Natural killer cell treated with Interleukin-12 subunit alpha and Interleukin-12 subunit beta and Interleukin-15 and Interleukin-18, amount 100 ng/mL, for 72 hours (primary cell): Measurements from ENCODE around the gene KCNAB1. TPM values are rescaled to one million over a fixed set of nuclear protein-coding genes. Genes with fewer than 3 reads are reported as not detected.

Experiments
- ATAC-seq, 2 donors: fragments of 150-1000 bp; cut with Tn5 transposase in 1 of 2; sonication (Bioruptor Pico), chemical (Tn5 transposase) in 1 of 2; 2 replicates each; pipeline ENCODE4 v1.10.0; 2021
- DNase-seq: peaks from one replicate; pipeline ENCODE4 v3.0.0; 2022; ENCODE audit warnings: low spot score
- H3K27ac Mint-ChIP-seq, 2 donors: 1 replicate in 1 of 2; 2 replicates in 1 of 2; pipeline ENCODE4 v1.8.0; 2022; ENCODE audit warnings: mixed read lengths in 2 of 2, mild to moderate bottlenecking in 1 of 2, moderate library complexity in 1 of 2
- H3K27me3 Mint-ChIP-seq, 2 donors: 1 replicate in 1 of 2; 2 replicates in 1 of 2; pipeline ENCODE4 v1.8.0; 2022; ENCODE audit warnings: mixed read lengths in 2 of 2
- H3K36me3 Mint-ChIP-seq: one replicate; pipeline ENCODE4 v1.8.0; 2022; ENCODE audit warnings: mixed read lengths
- H3K4me1 Mint-ChIP-seq, 2 donors: 1 replicate in 1 of 2; 2 replicates in 1 of 2; pipeline ENCODE4 v1.8.0; 2022; ENCODE audit warnings: low read depth in 2 of 2, mixed read lengths in 2 of 2, mild to moderate bottlenecking in 1 of 2
- H3K4me3 Mint-ChIP-seq: one replicate; pipeline ENCODE4 v1.8.0; 2022; ENCODE audit warnings: mixed read lengths
- H3K9me3 Mint-ChIP-seq: 2 replicates; pipeline ENCODE4 v1.8.0; 2022; ENCODE audit warnings: mixed read lengths
- total RNA-seq, 2 donors: library from RNA; stranded (reverse); gene quantifications; one replicate each; pipeline ENCODE4 v1.2.3, GENCODE V29; 2022

KCNAB1 gene
- total RNA-seq, 2 donors from 2014 or later: not detected

GRCh38 chr3:156321945-156322344, 201.6 kb downstream of the KCNAB1 start:
- DNase-seq (no peak), ATAC-seq (no peak)
- Mint-ChIP-seq H3K27ac (no peak overlapping the region), H3K27me3 (peaks cover 6 to 8% of the 10 kb centered on the region in 2 donors), H3K4me1 (no peaks in the 10 kb centered on the region), H3K36me3 (no peaks in the 10 kb centered on the region), H3K9me3 (no peaks in the 10 kb centered on the region), H3K4me3 (no peak overlapping the region)

DNA sequence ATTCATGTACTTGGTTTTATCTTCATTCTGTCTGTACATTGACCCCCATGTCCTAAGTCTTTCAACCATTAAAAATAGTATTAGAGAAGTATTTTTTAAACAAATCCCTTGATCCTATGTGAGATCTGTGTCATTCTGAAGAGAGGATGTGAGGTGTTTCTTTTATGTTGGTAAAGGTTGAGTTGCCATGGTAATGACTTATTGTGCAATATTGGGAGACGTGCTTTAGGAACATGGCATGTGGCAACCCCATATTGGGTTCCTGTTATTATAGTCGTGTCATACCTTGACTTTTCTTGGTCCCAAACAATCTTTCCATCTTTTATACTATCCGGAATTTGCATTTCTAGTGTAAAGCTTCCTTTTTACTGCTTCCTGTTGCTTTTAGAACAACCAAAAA, 203.1 kb downstream of the KCNAB1 start:
- Mint-ChIP-seq H3K36me3 (no peaks in the 10 kb centered on the region), H3K4me3 (no peak overlapping the region), H3K9me3 (no peaks in the 10 kb centered on the region), H3K4me1 (no peaks in the 10 kb centered on the region), H3K27me3 (peaks cover 8 to 21% of the 10 kb centered on the region in 2 donors), H3K27ac (no peak overlapping the region)
- ATAC-seq: no peak
- no peak for DNase-seq

DNA sequence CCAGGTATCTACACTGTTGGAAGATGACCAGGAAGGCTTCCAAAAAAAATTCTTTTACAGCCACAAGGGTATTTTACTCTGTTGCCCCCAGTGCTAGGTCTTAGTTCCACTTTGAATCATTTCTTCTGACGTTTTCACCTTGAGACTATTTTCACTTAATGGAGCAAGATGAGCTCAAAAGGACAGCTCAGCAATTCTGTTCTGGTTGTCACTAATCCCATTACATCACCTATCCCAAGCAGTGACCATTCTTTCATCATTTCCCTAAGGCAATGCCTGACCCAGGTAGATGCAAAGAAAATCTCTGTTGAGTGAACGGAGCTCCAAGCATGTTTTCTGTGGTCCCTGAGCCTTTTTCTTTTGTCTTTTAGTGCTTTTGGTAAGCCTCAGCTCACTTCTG, 210.0 kb downstream of the KCNAB1 start:
- Mint-ChIP-seq H3K4me3 (no peak overlapping the region), H3K36me3 (no peaks in the 10 kb centered on the region), H3K9me3 (no peaks in the 10 kb centered on the region), H3K27ac (no peak overlapping the region), H3K27me3 (peaks cover 12 to 43% of the 10 kb centered on the region in 2 donors), H3K4me1 (no peaks in the 10 kb centered on the region)
- no peak for ATAC-seq
- no peak for DNase-seq

- Mint-ChIP-seq H3K27me3 (peaks cover 9 to 43% of the 10 kb centered on the region in 2 donors), H3K36me3 (no peaks in the 10 kb centered on the region), H3K4me3 (no peak overlapping the region), H3K4me1 (no peaks in the 10 kb centered on the region), H3K27ac (no peak overlapping the region), H3K9me3 (no peaks in the 10 kb centered on the region)
- no peak for ATAC-seq
- DNase-seq: no peak
Observed at GRCh38 chr3:156332304-156332703, 211.9 kb downstream of the KCNAB1 start.

DNA sequence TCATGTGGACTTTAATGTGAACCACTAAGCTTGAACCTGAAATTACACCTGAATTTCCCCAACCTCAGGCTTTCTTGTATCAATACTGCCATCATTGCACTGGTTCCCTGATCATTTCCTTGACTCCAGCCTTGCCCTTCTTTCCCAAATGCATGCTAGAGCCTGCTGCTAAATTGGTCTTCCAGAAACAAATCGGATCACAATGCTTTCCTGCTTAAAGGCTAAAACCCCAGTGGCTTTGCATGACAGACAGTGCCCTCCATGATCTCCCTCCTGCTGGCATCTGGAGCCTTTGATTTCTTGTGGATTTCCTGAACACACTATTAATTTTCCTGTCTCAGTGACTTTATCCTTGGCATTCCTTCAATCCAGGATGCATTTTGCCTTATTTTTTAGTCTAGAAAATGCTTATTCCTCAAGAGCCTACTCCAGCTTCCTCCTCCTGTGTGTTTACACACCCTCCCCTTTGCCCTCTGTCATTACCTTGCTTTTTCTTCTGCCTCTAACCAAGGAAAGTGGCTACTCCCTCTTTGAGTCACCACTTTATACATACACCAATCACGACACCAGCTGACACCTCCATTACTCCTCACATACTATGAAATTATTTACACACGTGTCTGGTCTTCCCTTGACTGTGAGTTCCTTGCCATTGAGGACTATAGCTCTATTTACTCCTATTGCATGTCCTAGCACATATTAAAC, 214.6 kb downstream of the KCNAB1 start:
- ATAC-seq (no peak), DNase-seq (no peak)
- Mint-ChIP-seq H3K36me3 (no peaks in the 10 kb centered on the region), H3K4me1 (no peaks in the 10 kb centered on the region), H3K27me3 (peaks cover 15 to 32% of the 10 kb centered on the region in 2 donors), H3K27ac (no peak overlapping the region), H3K4me3 (no peak overlapping the region), H3K9me3 (no peaks in the 10 kb centered on the region)

DNA sequence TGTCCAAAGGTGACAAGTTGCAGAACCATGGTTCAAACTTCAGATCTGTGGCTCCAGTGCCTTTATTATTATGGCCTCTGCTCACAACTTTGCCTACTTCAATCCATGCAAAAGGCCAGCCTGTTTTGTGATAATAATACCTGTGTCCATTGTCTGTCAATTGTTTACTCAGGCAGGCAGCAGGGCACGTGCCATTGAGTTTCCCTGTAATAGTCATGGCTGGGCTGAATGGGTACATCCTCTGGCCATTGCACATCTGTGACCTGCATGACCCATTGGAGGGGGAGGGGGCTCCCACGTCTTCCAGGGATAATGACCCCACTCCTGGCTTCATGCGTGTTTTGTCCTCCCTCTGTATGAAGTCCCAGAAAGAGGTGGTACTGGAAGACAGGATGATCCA, 219.1 kb downstream of the KCNAB1 start:
- DNase-seq: no peak

GRCh38 chr3:156341332-156341731, 221.0 kb downstream of the KCNAB1 start:
- Mint-ChIP-seq H3K27ac (no peak overlapping the region), H3K4me3 (no peak overlapping the region), H3K36me3 (no peaks in the 10 kb centered on the region), H3K9me3 (no peaks in the 10 kb centered on the region), H3K27me3 (peaks cover 22 to 24% of the 10 kb centered on the region in 2 donors), H3K4me1 (no peaks in the 10 kb centered on the region)
- no peak for DNase-seq
- no peak for ATAC-seq

More for the DNA sequence above, 219.1 kb downstream of the KCNAB1 start:
- Mint-ChIP-seq H3K9me3 (no peaks in the 10 kb centered on the region), H3K4me3 (no peak overlapping the region), H3K4me1 (no peaks in the 10 kb centered on the region), H3K27ac (no peak overlapping the region), H3K27me3 (peaks cover 19 to 28% of the 10 kb centered on the region in 2 donors), H3K36me3 (no peaks in the 10 kb centered on the region)
- ATAC-seq: no peak

DNA sequence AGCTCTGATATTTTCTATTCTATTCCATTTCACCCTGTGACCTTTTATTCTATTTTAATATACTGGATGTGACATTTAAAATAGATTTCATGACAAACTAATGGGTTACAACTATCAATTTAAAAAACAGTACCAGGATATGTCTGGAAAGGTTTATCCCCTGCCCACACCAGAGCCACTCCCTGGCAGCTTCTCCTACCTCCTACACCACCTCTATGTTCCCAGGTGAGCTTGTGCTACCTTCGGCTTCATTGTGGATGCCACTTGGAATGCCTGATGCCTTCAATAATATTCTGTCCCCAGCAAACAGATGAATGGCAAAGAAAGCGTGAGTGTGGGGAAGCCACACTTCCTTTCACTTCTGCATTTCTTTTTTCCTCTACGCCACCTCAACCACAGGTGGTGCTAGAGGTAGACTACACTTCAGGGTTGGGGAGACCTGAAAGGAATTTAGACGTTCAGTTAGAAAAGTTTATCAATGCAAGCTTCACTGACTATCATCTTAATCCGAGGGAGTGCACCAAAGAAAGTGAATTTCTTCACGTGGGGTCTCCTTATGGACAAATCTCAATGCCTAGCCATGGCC, 221.5 kb downstream of the KCNAB1 start:
- Mint-ChIP-seq H3K36me3 (no peaks in the 10 kb centered on the region), H3K27ac (no peak overlapping the region), H3K4me3 (no peak overlapping the region), H3K27me3 (peaks cover 20 to 22% of the 10 kb centered on the region in 2 donors), H3K9me3 (no peaks in the 10 kb centered on the region), H3K4me1 (no peaks in the 10 kb centered on the region)
- DNase-seq (no peak), ATAC-seq (no peak)

- DNase-seq: no peak
- H3K4me3 Mint-ChIP-seq: no peak overlapping the region
Observed at GRCh38 chr3:156344215-156344614, 223.8 kb downstream of the KCNAB1 start.

DNA sequence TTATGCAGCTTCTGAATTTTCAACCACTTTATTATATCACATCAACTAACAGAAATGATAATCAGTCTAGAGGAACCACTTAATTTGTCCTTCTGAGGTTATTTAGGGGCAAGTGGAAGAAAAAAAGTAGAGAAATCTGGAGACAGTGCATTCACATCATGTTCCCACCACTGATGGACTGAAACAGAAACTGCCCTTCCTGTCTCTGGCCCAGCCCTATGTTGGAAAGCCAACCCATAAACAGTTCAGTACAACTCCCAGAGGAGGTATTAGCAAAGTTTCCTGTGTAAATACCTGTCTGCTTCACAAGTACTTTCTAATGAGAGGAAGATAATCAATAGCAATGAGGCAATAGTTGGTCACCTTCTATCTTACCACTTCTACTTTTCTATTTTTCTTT, 228.7 kb downstream of the KCNAB1 start:
- ATAC-seq: no peak
- no peaks in the 10 kb centered on the region for H3K9me3 Mint-ChIP-seq
- peaks cover 9 to 18% of the 10 kb centered on the region in 2 donors for H3K27me3 Mint-ChIP-seq
- H3K4me3 Mint-ChIP-seq: no peak overlapping the region
- DNase-seq: no peak
- H3K27ac Mint-ChIP-seq: no peak overlapping the region
- no peaks in the 10 kb centered on the region for H3K36me3 Mint-ChIP-seq
- no peaks in the 10 kb centered on the region for H3K4me1 Mint-ChIP-seq

More at GRCh38 chr3:156344215-156344614, 223.8 kb downstream of the KCNAB1 start:
- ATAC-seq: no peak
- peaks cover 12 to 17% of the 10 kb centered on the region in 2 donors for H3K27me3 Mint-ChIP-seq
- no peak overlapping the region for H3K27ac Mint-ChIP-seq
- no peaks in the 10 kb centered on the region for H3K36me3 Mint-ChIP-seq
- H3K9me3 Mint-ChIP-seq: no peaks in the 10 kb centered on the region
- no peaks in the 10 kb centered on the region for H3K4me1 Mint-ChIP-seq

DNA sequence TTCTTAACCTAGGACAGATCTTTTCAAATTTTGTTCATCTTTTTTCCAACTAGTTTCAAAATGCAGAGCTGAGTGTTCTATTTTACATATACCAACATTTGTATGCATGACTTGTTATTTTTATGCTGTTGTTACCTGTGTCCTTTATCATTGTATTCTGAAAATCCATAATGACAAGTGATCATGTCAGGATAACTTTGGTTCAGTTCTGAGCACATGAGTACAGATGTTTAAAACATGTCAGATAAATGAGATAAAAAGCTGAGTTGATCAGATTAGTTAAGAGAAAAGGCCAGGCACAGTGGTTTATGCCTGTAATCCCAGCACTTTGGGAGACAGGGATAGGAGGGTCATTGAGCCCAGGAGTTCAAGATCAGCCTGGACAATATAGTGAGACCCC, 229.6 kb downstream of the KCNAB1 start:
- H3K4me1 Mint-ChIP-seq: no peaks in the 10 kb centered on the region
- no peaks in the 10 kb centered on the region for H3K9me3 Mint-ChIP-seq
- no peak overlapping the region for H3K4me3 Mint-ChIP-seq
- no peaks in the 10 kb centered on the region for H3K36me3 Mint-ChIP-seq
- H3K27me3 Mint-ChIP-seq: peaks cover 9 to 18% of the 10 kb centered on the region in 2 donors
- DNase-seq (no peak), ATAC-seq (no peak)
- no peak overlapping the region for H3K27ac Mint-ChIP-seq

DNA sequence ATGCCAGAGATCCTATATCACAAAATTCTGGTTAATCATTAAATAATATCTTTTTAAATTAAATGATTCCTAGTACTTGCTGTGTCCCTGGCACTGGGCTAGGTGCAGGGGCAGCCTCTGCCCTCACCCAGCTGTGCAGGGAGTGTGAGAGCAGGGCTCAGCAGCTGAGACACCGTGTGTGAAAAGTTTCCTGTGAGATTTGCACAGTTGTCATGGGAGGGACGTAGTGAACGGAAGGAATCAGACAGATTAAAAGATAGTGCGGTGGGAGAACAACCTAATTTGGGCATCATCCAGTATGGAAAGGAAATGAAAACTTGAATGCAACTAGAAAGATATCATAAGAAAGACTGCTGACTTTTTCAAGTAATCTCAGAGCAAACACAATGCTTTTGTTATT, 230.4 kb downstream of the KCNAB1 start:
- DNase-seq: no peak
- no peak for ATAC-seq
- no peaks in the 10 kb centered on the region for H3K4me1 Mint-ChIP-seq
- H3K36me3 Mint-ChIP-seq: no peaks in the 10 kb centered on the region
- no peaks in the 10 kb centered on the region for H3K9me3 Mint-ChIP-seq
- peaks cover 6 to 13% of the 10 kb centered on the region in 2 donors for H3K27me3 Mint-ChIP-seq
- no peak overlapping the region for H3K4me3 Mint-ChIP-seq
- no peak overlapping the region for H3K27ac Mint-ChIP-seq

DNA sequence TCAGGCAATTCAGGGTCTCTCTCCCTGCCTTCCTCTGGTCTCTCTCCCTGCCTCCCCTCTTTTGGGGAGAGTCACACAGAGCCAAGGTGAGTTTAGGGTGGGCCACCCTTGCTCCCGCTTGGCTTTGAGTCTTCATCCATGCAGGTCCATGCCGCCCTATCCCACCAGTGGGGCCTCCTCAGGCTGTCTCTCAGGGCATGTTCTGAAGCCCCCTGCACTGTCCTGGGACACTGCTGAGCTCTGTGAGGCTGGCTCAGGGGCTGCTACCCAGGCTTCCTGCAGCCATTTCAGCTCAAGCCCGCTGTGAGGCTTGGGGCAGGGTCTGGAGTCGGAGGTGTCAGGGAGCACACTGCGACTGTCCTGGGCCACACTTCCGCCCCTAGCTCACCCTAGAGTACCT, 231.4 kb downstream of the KCNAB1 start:
- ATAC-seq (peak; percentile 21 to 63), DNase-seq (no peak)
- no peaks in the 10 kb centered on the region for H3K9me3 Mint-ChIP-seq
- H3K36me3 Mint-ChIP-seq: no peaks in the 10 kb centered on the region
- H3K4me1 Mint-ChIP-seq: no peaks in the 10 kb centered on the region
- H3K27me3 Mint-ChIP-seq: peaks cover 2 to 13% of the 10 kb centered on the region in 2 donors
- H3K4me3 Mint-ChIP-seq: no peak overlapping the region
- H3K27ac Mint-ChIP-seq: no peak overlapping the region

GRCh38 chr3:156352728-156353127, 232.3 kb downstream of the KCNAB1 start:
- H3K4me1 Mint-ChIP-seq: no peaks in the 10 kb centered on the region
- no peak overlapping the region for H3K27ac Mint-ChIP-seq
- DNase-seq: no peak
- no peaks in the 10 kb centered on the region for H3K36me3 Mint-ChIP-seq
- no peaks in the 10 kb centered on the region for H3K9me3 Mint-ChIP-seq
- no peak for ATAC-seq
- peaks cover 4 to 13% of the 10 kb centered on the region in 2 donors for H3K27me3 Mint-ChIP-seq
- H3K4me3 Mint-ChIP-seq: no peak overlapping the region
